HG03469 (cell line): ENCODE measurements around the gene AOAH.
"Not testable (repeated sequence)": the region's sequence is repeated elsewhere in the genome, so short reads cannot be mapped to it uniquely, and the experiment has no call there.

ENCODE experiments used
- ATAC-seq: cut with Tn5 transposase; IDR thresholded peaks from one replicate; pipeline ENCODE4 v1.9.1; 2021; ENCODE audit warnings: mild to moderate bottlenecking, moderate library complexity, moderate number of reproducible peaks; ENCODE audit not compliant: unreplicated experiment

AOAH gene

DNA sequence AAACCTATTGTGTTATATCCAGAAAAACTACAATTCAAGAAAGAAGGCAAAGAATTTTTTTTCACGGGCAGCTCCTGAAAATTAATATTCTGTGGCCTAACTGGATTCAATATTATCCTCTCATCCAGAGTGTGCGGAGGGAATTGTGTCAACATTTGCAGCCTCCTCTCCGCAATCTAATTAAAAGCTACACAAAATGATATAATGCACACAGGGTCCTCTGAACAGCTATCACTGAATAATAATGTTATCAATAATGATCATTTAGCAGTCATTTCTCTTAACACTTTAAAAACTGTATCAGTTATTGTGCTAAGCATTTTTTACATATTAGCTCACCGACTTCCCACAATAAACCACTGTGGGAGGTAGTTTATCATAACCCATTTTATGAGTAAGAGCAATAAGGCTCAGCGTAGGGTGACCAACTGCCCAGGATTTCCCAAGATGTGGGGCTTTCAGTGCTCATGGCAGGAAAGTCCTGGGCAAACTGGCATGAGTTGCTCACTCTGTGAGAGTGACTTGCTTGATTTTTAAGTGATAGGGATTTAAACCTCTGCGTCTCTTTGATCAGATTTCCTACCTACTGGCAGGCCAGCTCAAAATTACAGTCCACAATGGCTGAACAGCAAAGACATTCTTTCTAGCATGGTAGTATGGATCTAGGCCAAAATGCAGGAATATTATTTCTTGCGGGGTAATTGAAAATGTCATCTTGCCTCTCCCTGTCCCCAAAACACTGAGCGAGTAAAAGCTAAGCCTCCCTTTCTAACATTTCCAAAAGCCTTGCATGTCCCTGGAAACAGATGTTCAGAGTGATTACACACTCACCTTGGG is 65.7 kb downstream of the AOAH start:
- ATAC-seq: no peak

- ATAC-seq: no peak
These were observed 67.1 kb downstream of the AOAH start for GRCh38 chr7:36657036-36657660.

DNA sequence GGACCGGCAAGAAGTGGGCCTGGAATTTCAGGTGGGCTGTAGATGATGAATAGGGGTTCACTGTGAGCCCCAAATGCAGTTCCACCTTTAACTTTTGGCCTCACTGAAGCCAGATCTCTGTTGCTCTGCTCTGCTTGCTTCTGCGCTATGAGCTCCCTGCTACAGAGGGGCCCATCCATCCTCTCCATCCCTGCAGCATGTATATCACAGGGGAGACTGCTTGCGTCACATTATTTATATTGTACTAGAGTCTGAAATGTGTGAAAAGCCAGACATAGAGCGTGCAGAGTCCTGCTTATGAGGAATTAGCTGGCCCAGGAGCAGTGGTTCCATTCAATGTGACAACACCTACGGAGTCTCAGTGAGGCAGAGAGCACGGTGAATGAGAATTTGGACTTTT is 69.9 kb downstream of the AOAH start:
- ATAC-seq: no peak

DNA sequence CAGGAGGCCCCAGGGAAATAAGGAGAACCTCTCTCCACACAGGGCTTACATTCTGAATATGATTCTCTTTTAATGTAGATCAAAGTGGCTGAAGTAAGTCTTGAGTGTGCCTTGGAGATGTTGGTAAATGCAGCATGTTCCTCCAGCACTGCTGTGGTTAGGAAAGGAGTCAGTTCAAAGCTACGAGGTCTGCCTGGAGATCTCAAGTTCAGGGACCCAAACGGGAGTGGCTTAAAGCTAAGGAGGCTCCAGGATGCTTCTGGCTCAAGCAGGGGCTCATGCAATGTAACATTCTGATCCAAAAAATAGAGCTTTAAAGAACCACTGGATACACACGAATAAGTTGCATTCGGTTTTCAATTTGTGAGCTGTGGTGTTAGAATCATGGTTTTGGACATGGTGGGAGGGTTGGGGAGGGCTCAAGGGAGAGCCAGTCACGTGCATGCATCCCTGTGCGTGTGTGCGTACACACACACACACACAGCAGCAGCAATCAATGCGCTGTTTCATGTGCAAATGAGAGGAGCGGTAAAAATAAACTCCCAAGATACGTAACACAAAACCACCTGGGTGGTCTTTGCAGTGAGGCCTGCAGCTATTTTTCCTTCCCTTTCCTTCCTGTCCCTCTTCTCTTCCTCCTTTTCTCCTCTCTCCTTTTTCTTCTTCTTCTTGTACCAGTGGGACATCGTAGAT is 70.5 kb downstream of the AOAH start:
- ATAC-seq: no peak

DNA sequence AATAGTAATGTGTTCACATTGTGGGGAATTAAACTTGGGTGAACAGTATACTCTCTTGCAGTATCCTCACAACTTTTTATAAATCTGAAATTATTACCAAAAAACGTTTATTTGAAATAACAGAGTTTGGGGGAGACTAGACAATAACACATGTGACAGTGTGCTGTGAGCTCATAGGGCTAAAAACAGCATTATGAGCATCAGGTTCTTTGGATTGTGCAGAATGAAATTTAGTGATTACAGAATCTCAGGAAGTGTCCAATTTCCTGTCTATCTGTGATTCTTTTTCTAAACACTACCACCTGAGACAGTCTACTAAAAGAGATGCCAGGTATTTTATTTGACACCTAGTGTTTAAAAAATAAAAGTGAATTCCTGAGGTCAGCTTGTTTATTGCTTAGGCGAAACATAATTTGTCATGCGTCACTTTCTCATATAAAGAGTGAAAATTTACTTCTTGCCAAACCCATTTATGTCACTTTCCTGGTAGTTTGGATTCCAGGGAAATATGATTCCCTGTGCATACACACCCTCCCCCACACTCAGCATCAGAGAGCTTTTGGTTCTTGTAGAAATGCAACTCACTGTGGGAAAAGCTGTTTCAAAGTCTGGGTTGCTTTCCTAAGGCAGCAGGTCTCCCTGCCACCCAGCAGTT is 71.2 kb downstream of the AOAH start:
- ATAC-seq: no peak

GRCh38 chr7:36652431-36652830 is 71.9 kb downstream of the AOAH start:
- no peak for ATAC-seq

GRCh38 chr7:36651404-36651803 is 72.9 kb downstream of the AOAH start:
- ATAC-seq: no peak

- ATAC-seq: no peak
These were observed 73.5 kb downstream of the AOAH start for GRCh38 chr7:36650766-36651312.

- no peak for ATAC-seq
These were observed 74.0 kb downstream of the AOAH start for GRCh38 chr7:36650320-36650719.

GRCh38 chr7:36649319-36649718 is 75.0 kb downstream of the AOAH start:
- not testable (repeated sequence) for ATAC-seq

DNA sequence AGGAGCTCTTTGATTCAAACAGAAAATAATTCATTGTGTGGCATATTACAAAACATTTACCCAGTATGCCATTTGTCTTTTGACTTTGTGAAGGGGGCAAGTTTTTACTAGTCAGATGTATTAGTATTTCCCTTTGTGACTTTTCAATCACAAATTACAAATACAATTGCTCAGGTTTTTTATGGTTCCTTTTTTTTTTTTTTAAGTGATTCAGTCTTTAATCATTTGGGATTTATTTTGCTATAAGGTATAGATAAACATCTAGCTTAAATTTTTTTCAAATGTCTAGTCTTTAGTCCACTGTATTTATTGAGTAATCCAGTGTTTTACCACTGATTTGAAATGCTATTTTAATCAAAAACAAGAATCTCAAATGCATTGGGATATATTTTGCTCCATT is 75.9 kb downstream of the AOAH start:
- no peak for ATAC-seq

- ATAC-seq: no peak
These were observed 79.5 kb downstream of the AOAH start for GRCh38 chr7:36644625-36645422.

DNA sequence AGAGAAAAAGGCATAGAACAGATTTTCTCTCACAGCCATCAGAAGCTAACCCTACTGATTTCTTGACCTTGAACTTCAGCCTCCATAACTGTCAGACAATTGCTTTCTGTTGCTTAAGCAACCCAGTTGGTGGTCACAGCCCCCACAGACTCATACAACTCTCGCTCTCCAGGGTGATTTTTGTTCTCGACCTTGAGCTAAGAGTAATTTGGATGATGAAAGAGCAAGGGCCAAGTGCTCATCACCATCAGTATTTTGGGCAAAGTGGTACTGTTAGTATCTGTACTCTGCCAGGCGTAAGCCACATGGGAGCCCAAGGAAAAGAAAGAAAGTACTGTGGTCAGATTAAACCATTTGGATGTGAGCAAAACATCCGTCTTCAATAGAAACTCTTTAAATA is 81.9 kb downstream of the AOAH start:
- no peak for ATAC-seq

- no peak for ATAC-seq
These were observed 82.3 kb downstream of the AOAH start for GRCh38 chr7:36642010-36642409.

- ATAC-seq: no peak
These were observed 83.6 kb downstream of the AOAH start for GRCh38 chr7:36640682-36641081.

GRCh38 chr7:36639826-36640225 is 84.5 kb downstream of the AOAH start:
- ATAC-seq: no peak

DNA sequence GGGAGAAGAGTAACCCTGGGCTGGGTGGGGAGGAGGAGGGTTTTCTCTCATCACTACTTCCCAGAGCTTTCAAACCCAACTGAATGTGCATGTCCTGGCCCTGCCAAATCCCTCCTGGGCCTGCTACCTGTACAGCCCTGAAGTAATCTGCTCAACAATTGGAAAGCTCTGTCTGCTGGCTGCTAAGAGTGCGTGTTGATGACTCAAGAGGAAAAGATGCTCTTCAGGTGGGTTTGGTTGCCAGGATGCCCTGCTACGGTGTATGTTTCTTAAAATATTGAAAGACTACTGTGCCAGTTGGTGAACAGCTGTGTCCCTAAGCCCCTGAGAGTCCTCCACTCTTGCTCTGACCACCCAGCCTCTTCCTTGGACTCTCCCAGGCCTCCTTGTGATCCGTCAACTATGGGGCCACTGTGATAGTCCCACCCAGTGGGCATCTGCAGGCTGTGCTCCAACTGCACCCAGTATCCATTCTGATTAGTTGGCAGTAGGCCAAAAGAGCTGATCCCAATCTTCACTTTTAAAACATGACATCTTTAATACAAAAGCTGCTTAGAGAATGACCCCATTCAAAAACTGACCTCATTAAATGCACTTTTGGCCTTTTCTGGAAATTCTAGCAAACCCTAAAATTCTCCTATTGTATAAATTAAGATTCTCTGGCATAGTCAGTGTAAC is 85.6 kb downstream of the AOAH start:
- no peak for ATAC-seq

- no peak for ATAC-seq
These were observed 86.2 kb downstream of the AOAH start for GRCh38 chr7:36638140-36638539.

DNA sequence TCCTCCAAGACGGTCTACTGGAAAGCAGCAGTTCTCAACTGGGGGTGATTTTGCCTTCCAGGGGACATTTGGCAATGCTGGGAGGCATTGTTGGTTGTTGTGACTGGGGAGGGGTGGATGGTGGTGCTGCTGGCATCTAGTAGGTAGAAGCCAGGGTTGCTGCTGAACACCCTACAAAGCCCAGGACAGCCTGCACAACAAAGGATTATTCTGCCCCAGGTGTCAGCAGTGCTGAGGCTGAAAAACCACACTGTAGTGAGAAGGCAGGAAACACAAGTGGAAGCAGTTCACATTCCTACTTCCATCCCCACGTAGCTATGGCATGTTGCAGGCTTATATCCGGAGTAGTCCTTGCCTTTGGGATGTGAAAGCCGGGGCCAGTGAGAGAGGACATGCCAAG is 86.9 kb downstream of the AOAH start:
- no peak for ATAC-seq

GRCh38 chr7:36636126-36636525 is 88.2 kb downstream of the AOAH start:
- ATAC-seq: no peak
